ENCODE data around the gene SLIT1.
"Not testable (repeated sequence)": the region's sequence is repeated elsewhere in the genome, so short reads cannot be mapped to it uniquely, and the experiment has no call there.

The SLIT1 gene

GRCh38 chr10:97105303-97105702 is 80.5 kb downstream of the SLIT1 start:
- no peak for DNase-seq

- no peak for DNase-seq
These were observed 82.3 kb downstream of the SLIT1 start for GRCh38 chr10:97103316-97104080.

- no peak for DNase-seq
These were observed 83.3 kb downstream of the SLIT1 start for GRCh38 chr10:97102441-97102840.

- DNase-seq = no peak
These were observed 84.4 kb downstream of the SLIT1 start for GRCh38 chr10:97101166-97101940.

GRCh38 chr10:97100657-97101056 is 85.1 kb downstream of the SLIT1 start:
- no peak for DNase-seq

GRCh38 chr10:97099868-97100267 is 85.9 kb downstream of the SLIT1 start:
- no peak for DNase-seq

GRCh38 chr10:97099089-97099488 is 86.7 kb downstream of the SLIT1 start:
- no peak for DNase-seq

GRCh38 chr10:97097084-97097433 is 88.7 kb downstream of the SLIT1 start:
- DNase-seq = no peak

GRCh38 chr10:97096261-97097083 is 89.3 kb downstream of the SLIT1 start:
- no peak for DNase-seq

GRCh38 chr10:97095701-97096260 is 90.0 kb downstream of the SLIT1 start:
- DNase-seq = no peak

GRCh38 chr10:97090644-97091043 is 95.1 kb downstream of the SLIT1 start:
- no peak for DNase-seq

- DNase-seq = no peak
These were observed 95.7 kb downstream of the SLIT1 start for GRCh38 chr10:97090035-97090434.

GRCh38 chr10:97089209-97089870 is 96.4 kb downstream of the SLIT1 start:
- no peak for DNase-seq

GRCh38 chr10:97087296-97087695 is 98.5 kb downstream of the SLIT1 start:
- DNase-seq = no peak

GRCh38 chr10:97086530-97086929 is 99.2 kb downstream of the SLIT1 start:
- no peak for DNase-seq

- DNase-seq = no peak
These were observed 102.4 kb downstream of the SLIT1 start for GRCh38 chr10:97083228-97083829.

- DNase-seq = not testable (repeated sequence)
These were observed 103.2 kb downstream of the SLIT1 start for GRCh38 chr10:97082575-97082974.

GRCh38 chr10:97081621-97082235 is 104.0 kb downstream of the SLIT1 start:
- no peak for DNase-seq

- no peak for DNase-seq
These were observed 105.5 kb downstream of the SLIT1 start for GRCh38 chr10:97080051-97080776.

- no peak for DNase-seq
These were observed 106.3 kb downstream of the SLIT1 start for GRCh38 chr10:97079448-97079847.

GRCh38 chr10:97078938-97079445 is 106.8 kb downstream of the SLIT1 start:
- no peak for DNase-seq

Measured in NCI-H2107 (cell line).